HG03097 (cell line): Measurements from ENCODE around the gene CCDC33.
A peak's percentile ranks its signal among the peaks of the same experiment; 100 is the strongest.

Experiments
- ATAC-seq: cut with Tn5 transposase; IDR thresholded peaks from one replicate; pipeline ENCODE4 v1.9.1; 2021; ENCODE audit not compliant: unreplicated experiment, low FRiP score

The CCDC33 gene

GRCh38 chr15:74374648-74375302, 138.6 kb downstream of the CCDC33 start:
- no peak for ATAC-seq

GRCh38 chr15:74375303-74375693, 139.2 kb downstream of the CCDC33 start:
- no peak for ATAC-seq

- no peak for ATAC-seq
These were observed 140.1 kb downstream of the CCDC33 start for GRCh38 chr15:74376226-74376625.

GRCh38 chr15:74376825-74377581, 140.9 kb downstream of the CCDC33 start:
- ATAC-seq = no peak

DNA sequence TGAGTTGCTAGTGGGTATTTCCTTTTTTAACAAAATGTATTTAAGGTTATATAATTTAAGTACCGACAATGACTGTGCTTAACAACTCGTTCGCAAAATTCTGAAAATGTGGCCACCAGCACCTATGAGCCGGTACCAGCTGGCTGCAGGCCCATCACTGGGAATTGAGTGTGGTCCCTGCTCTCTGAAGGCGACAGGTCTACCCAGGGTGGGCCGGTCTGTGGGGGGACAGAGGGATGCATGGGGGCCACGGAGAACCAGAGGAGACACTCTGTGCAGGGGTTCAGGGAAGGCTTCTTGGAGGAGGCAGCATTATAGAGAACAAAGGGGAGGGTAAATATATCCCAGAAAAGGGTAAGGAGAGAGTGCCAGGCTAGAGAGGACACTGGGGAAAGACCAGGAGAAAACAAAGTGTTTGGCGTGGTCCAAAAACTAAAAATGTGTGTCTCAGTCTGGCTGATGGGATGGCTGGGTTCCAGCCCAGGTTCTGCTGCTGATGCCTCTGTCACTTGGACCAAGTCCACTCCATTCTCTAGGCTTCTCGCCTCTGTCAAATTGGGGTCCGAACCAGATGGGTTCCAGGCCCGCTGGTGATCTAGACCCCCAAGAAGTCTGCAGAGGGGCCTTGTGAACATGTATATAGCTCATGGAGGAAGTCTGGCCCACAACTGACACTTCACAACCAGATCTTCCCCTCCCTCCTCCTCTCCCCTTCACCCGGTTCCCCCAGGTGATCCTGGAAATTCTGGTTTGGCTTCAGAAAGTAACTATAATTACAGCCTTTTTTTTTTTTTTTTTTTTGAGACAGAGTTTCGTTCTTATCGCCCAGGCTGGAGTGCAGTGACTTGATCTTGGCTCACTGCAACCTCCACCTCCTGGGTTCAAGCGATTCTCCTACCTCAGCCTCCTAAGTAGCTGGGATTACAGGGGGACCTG, 142.0 kb downstream of the CCDC33 start:
- ATAC-seq = no peak

GRCh38 chr15:74378848-74379247, 142.7 kb downstream of the CCDC33 start:
- no peak for ATAC-seq

- ATAC-seq = no peak
These were observed 144.4 kb downstream of the CCDC33 start for GRCh38 chr15:74380361-74381189.

DNA sequence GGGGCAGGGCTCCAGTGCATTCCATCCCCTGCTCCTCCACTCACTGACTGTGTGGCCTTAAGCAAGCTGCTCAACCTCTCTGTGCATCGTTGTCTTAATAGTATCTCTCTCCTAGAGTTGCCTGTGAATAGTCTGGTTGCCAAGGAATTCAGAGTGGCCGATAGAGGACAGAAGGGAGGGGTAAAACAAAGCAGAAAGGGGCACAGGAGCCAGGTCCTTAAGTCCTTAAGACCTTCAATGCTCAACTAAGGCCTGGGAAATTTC, 145.0 kb downstream of the CCDC33 start:
- no peak for ATAC-seq

DNA sequence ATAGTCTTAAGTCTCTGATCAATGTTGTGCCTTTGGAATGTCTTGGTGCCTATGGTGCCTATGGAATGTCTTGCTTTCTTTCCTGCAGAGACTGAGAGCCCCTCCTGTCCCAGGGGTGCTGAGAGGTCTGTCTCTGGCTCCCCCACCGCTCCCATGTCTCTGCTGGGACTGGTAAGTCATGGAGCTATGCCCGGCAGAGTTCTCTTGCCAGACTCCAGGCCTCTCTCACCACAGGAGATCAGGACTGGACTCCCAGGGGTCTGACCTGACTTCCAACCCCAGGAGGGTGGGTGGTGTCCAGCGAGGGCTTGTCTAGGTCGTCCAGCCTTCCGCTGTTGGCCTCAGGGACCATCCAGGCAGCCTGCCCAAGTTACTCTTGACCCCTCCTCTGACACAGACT, 145.4 kb downstream of the CCDC33 start:
- no peak for ATAC-seq

DNA sequence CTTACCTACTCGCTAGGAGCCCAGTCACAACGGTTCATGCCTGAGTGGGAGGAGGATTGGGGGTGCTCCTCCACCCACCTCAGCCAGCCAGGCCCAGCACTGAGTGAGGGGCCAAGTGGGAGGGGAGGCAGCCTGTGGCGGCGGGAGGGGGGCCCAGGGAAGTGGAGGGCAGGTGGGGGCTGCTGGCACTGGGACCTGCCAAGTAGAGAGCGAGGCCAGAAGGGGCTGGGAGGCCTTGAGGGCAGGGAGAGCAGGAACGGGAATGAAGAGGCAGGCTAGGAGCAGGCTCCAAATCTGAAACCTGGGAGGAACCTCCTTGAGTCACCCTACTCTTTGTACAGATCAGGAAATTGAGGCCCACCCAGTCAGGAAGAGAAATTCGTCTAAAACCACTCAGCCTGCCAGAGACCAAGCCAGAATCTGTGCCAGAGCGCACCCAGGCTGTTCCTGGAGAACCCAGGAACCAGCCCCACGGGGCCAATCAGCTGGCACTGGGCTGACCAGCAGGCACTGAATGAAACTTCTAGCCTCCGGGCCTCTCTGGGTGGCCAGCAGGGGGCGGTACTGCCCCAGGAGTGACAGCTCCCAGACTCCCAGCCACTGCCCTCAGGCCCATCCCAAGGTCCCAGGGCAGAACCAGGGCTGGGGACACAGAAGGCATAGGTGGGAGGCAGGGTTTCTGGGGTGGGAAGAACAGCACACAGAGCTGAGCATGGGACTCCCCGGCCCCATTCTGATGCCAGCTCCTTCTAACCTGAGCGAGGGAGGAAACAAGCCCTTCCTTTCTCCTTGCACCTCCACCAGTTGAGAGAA, 146.1 kb downstream of the CCDC33 start:
- peak; percentile 30 for ATAC-seq

DNA sequence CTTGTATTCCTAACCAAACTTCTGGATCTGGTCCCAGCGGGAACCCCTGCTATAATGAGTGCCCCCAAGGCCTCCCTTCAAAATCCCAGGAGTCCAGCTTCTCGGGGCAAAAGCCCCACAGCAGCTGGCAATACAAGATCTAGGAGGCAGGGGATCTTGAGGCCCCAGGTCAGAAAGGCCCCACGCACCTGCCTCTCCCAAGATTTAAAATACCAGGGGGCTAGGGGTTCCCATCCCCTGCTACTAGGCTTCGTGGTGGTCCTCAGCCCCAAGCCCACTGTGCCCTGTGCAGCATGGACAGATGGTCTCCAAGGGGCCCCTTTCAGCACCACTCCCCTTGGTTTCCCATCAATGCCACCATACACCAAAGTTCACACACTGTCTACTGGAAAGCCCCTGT, 147.2 kb downstream of the CCDC33 start:
- peak; percentile 3 for ATAC-seq

DNA sequence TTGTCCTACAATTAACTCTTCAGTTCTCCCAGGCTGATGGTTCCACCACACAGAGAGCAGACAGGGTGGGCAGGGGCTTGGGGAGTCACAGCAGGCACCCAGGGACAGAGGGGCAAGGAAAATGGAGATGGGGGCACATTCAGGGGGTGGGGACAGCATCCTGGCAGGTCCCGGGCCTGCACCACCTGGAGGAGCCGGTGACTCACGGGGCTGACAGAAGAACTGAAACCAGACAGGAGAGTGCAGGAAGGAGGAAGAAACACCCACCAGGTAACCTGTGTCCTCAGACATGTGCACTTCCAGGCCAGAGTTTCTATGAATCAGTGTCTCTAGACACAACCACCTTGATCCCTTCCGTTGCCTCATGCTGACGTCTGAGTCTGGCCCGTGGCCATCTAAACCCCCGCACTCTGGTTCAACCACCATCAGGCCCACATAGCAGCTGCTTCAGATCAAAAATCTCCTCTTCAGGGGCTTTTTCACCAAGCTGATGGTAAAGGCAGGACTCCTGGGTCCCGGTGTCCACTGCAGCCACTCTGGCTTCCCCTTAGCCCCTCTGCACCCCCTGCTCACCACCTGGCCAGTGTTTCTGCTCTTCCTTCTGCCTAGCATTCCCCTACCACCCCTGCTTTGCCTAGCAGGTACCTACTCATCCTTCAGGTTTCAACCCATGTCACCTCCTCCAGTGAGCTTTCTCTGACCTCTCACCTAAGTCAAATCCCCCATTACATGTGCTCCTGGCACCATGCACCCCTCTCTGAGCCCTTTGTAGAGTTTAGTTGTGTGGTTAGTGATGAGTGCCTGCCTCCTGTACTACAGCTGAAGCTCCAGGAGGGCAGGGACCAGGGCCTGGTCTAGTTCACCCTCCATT, 147.8 kb downstream of the CCDC33 start:
- ATAC-seq = peak; percentile 48

GRCh38 chr15:74384566-74384880, 148.4 kb downstream of the CCDC33 start:
- no peak for ATAC-seq

DNA sequence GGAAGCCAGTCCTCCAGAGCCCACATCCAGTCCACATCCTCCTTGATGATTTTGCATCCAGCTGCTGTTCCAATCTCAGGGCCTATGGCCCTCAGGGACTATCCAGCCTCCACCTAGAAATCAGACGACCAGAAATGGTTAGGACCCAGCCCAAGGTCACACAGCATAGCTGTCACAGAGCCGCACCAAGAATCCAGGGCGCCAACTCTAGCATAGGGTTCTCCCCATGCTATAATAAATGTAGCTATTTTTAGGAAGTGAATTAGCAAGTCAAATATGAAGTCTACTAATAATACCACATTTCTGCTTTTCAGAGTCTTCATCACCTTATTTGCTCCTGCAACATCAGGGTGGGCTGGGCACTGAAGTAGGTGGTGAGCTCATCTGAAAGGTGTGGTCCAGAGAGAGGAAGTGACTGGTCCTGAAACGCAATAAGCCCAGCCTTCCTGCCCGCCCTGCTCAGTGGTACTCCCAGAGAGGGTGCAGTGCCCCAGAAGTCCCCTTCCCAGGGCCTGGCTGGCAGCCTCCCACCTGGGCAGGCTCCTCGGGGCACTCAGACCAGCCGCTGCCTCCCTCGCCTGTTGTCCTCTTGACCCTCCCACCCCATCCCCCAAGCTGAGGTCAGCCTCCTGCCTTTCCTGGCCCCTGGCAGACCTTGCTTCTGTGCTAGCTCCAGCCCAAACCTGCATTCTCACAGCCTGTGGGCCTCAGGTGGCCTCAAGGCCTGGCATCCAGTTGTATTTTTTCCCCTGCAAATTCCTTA, 148.9 kb downstream of the CCDC33 start:
- ATAC-seq = peak; percentile 48

GRCh38 chr15:74385733-74386132, 149.6 kb downstream of the CCDC33 start:
- no peak for ATAC-seq
